Loucy (cell line): Measurements from ENCODE around the gene APCDD1.
"Not testable (repeated sequence)": the region's sequence is repeated elsewhere in the genome, so short reads cannot be mapped to it uniquely, and the experiment has no call there.

Experiments used
- CTCF ChIP-seq: fragments of 200-600 bp; sonication (generic); conservative IDR thresholded peaks from 2 replicates; pipeline ENCODE4 v1.5.1; 2014; ENCODE audit warnings: mild to moderate bottlenecking, antibody characterized with exemption, low read length
- EZH2phosphoT487 ChIP-seq: fragments of 200-600 bp; IDR thresholded peaks from 2 replicates; pipeline ENCODE4 v1.6.1; 2018; ENCODE audit warnings: antibody characterized with exemption, mild to moderate bottlenecking, moderate library complexity, borderline replicate concordance

GRCh38 chr18:10464161-10464648 is 9.8 kb downstream of the APCDD1 start:
- not testable (repeated sequence) for TF ChIP-seq CTCF, EZH2phosphoT487
